Astrocyte (in vitro differentiated cells and primary cell): ENCODE data around the gene GPR33.

ENCODE experiments used
- CTCF ChIP-seq: IDR thresholded peaks from 2 replicates; pipeline ENCODE4 v1.5.1; 2011; ENCODE audit warnings: low read depth, mild to moderate bottlenecking, inconsistent platforms, low read length, moderate library complexity; ENCODE audit not compliant: insufficient read depth
- EZH2 ChIP-seq: IDR thresholded peaks from 2 replicates; pipeline ENCODE4 v1.6.1; 2012; ENCODE audit warnings: mild to moderate bottlenecking, low read length, inconsistent platforms; ENCODE audit not compliant: insufficient read depth

- TF ChIP-seq CTCF (no peak), EZH2 (no peak)
These were observed 1.1 kb downstream of the GPR33 start for GRCh38 chr14:31486764-31487163.
